GM18520 (cell line): ENCODE measurements around the gene ZMYND19.
A peak's percentile ranks its signal among the peaks of the same experiment; 100 is the strongest.
"Not testable (repeated sequence)": the region's sequence is repeated elsewhere in the genome, so short reads cannot be mapped to it uniquely, and the experiment has no call there.

Experiments used
- ATAC-seq: cut with Tn5 transposase; IDR thresholded peaks from one replicate; pipeline ENCODE4 v1.9.1; 2021; ENCODE audit not compliant: unreplicated experiment

The ZMYND19 gene

GRCh38 chr9:137590469-137591383 is at the start of gene ZMYND19:
ZMYND19 (minus strand) TSS chr9:137590512; CDS start chr9:137590263, 249 bp downstream.
- peak; percentile 78 for ATAC-seq

GRCh38 chr9:137639303-137640051 is 49.2 kb upstream of the ZMYND19 start:
- peak; percentile 50 for ATAC-seq

- ATAC-seq, result no peak
Measured at GRCh38 chr9:137638680-137639079, 48.4 kb upstream of the ZMYND19 start.

- no peak for ATAC-seq
Measured at GRCh38 chr9:137634016-137634415, 43.7 kb upstream of the ZMYND19 start.

- ATAC-seq, result no peak
Measured at GRCh38 chr9:137632230-137633161, 42.2 kb upstream of the ZMYND19 start.

GRCh38 chr9:137631345-137632229 is 41.3 kb upstream of the ZMYND19 start:
- ATAC-seq, result no peak

GRCh38 chr9:137630679-137631078 is 40.4 kb upstream of the ZMYND19 start:
- ATAC-seq, result no peak

- ATAC-seq, result no peak
Measured at GRCh38 chr9:137630126-137630525, 39.8 kb upstream of the ZMYND19 start.

GRCh38 chr9:137627406-137627805 is 37.1 kb upstream of the ZMYND19 start:
- not testable (repeated sequence) for ATAC-seq

GRCh38 chr9:137626464-137626863 is 36.2 kb upstream of the ZMYND19 start:
- no peak for ATAC-seq

GRCh38 chr9:137622211-137622610 is 31.9 kb upstream of the ZMYND19 start:
- ATAC-seq, result not testable (repeated sequence)

GRCh38 chr9:137621131-137621757 is 30.9 kb upstream of the ZMYND19 start:
- ATAC-seq, result no peak

- ATAC-seq, result no peak
Measured at GRCh38 chr9:137620581-137620980, 30.3 kb upstream of the ZMYND19 start.

- no peak for ATAC-seq
Measured at GRCh38 chr9:137620048-137620405, 29.7 kb upstream of the ZMYND19 start.

GRCh38 chr9:137619240-137620047 is 29.1 kb upstream of the ZMYND19 start:
- peak; percentile 14 for ATAC-seq

GRCh38 chr9:137618105-137619067 is 28.1 kb upstream of the ZMYND19 start, which contains the start of gene EHMT1:
EHMT1 (plus strand) TSS chr9:137619005; CDS start chr9:137619029, 24 bp downstream.
- peak; percentile 73 for ATAC-seq

- ATAC-seq, result no peak
Measured at GRCh38 chr9:137615387-137615871, 25.1 kb upstream of the ZMYND19 start.
